WTC11 (cell line): Measurements from ENCODE around the gene PRKAA2. TPM values are rescaled to one million over a fixed set of nuclear protein-coding genes. Genes with fewer than 3 reads are reported as not detected.

Experiments used
- ATAC-seq: fragments of 200-7000 bp; cut with Tn5 transposase; 2 replicates; pipeline ENCODE4 v1.10.0; 2021; ENCODE audit warnings: mild to moderate bottlenecking, moderate library complexity
- CTCF ChIA-PET: fragments of 300-600 bp; sonication (Branson Sonifier 250); formaldehyde crosslinking; loops from one replicate; lab custom pipeline; 2021; ENCODE audit warnings: antibody characterized with exemption; lab: Charles Lee
- POLR2A ChIA-PET: fragments of 350-600 bp; sonication (Branson Sonifier 250); formaldehyde crosslinking; loops from one replicate; lab custom pipeline; 2021; ENCODE audit warnings: antibody characterized with exemption; lab: Charles Lee
- DNase-seq: peaks from one replicate; pipeline ENCODE4 v3.0.0; 2021; ENCODE audit warnings: low spot score
- H3K27ac Mint-ChIP-seq: 2 replicates; pipeline ENCODE4 v1.8.0; 2021; ENCODE audit warnings: mixed read lengths
- H3K27me3 Mint-ChIP-seq: 2 replicates; pipeline ENCODE4 v1.8.0; 2021; ENCODE audit warnings: low read depth, mild to moderate bottlenecking, moderate library complexity, mixed read lengths
- H3K36me3 Mint-ChIP-seq: 2 replicates; pipeline ENCODE4 v1.8.0; 2021; ENCODE audit warnings: mixed read lengths
- H3K4me1 Mint-ChIP-seq: 2 replicates; pipeline ENCODE4 v1.8.0; 2022; ENCODE audit warnings: mixed read lengths
- H3K4me3 Mint-ChIP-seq: 2 replicates; pipeline ENCODE4 v1.8.0; 2021; ENCODE audit warnings: mild to moderate bottlenecking, moderate library complexity, mixed read lengths
- H3K9me3 Mint-ChIP-seq: 2 replicates; pipeline ENCODE4 v1.8.0; 2021; ENCODE audit warnings: mixed read lengths
- ATF2 ChIP-seq: sonication (generic); formaldehyde crosslinking; IDR thresholded peaks from 2 replicates; pipeline ENCODE4 v1.8.1; 2022; ENCODE audit warnings: low read depth, missing genetic modification reagents, borderline replicate concordance
- CREM ChIP-seq: sonication (generic); formaldehyde crosslinking; IDR thresholded peaks from 2 replicates; pipeline ENCODE4 v1.8.1; 2022; ENCODE audit warnings: mild to moderate bottlenecking, missing genetic modification reagents, moderate library complexity
- ELF4 ChIP-seq: sonication (generic); formaldehyde crosslinking; IDR thresholded peaks from 2 replicates; pipeline ENCODE4 v1.8.1; 2022; ENCODE audit warnings: low read depth, mild to moderate bottlenecking, moderate library complexity, missing genetic modification reagents
- FOXJ3 ChIP-seq: sonication (generic); formaldehyde crosslinking; IDR thresholded peaks from 2 replicates; pipeline ENCODE4 v1.9.0; 2021; ENCODE audit warnings: missing genetic modification reagents, mild to moderate bottlenecking, borderline replicate concordance
- FOXP4 ChIP-seq: sonication (generic); formaldehyde crosslinking; IDR thresholded peaks from 2 replicates; pipeline ENCODE4 v1.8.0; 2022; ENCODE audit warnings: mild to moderate bottlenecking, missing genetic modification reagents
- GABPB1 ChIP-seq: sonication (generic); formaldehyde crosslinking; IDR thresholded peaks from 2 replicates; pipeline ENCODE4 v1.8.1; 2023; ENCODE audit warnings: mild to moderate bottlenecking, missing genetic modification reagents
- IRF1 ChIP-seq: sonication (generic); formaldehyde crosslinking; IDR thresholded peaks from 2 replicates; pipeline ENCODE4 v1.8.0; 2023; ENCODE audit warnings: missing genetic modification reagents
- MYBL2 ChIP-seq: sonication (generic); formaldehyde crosslinking; IDR thresholded peaks from 2 replicates; pipeline ENCODE4 v1.8.1; 2023; ENCODE audit warnings: mild to moderate bottlenecking, moderate library complexity, missing genetic modification reagents
- NFE2L1 ChIP-seq: sonication (generic); formaldehyde crosslinking; IDR thresholded peaks from 2 replicates; pipeline ENCODE4 v1.8.1; 2023; ENCODE audit warnings: missing genetic modification reagents
- SP1 ChIP-seq: sonication (generic); formaldehyde crosslinking; conservative IDR thresholded peaks from 2 replicates; pipeline ENCODE4 v1.8.1; 2022; ENCODE audit warnings: missing genetic modification reagents
- TEAD1 ChIP-seq: sonication (generic); formaldehyde crosslinking; IDR thresholded peaks from 2 replicates; pipeline ENCODE4 v1.8.0; 2022; ENCODE audit warnings: mild to moderate bottlenecking, missing genetic modification reagents
- TEAD4 ChIP-seq: sonication (generic); formaldehyde crosslinking; IDR thresholded peaks from 2 replicates; pipeline ENCODE4 v1.8.0; 2022; ENCODE audit warnings: mild to moderate bottlenecking, missing genetic modification reagents
- ZNF219 ChIP-seq: sonication (generic); formaldehyde crosslinking; IDR thresholded peaks from 2 replicates; pipeline ENCODE4 v1.8.0; 2023; ENCODE audit warnings: missing genetic modification reagents, mild to moderate bottlenecking, borderline replicate concordance
- ZNF232 ChIP-seq: sonication (generic); formaldehyde crosslinking; IDR thresholded peaks from 2 replicates; pipeline ENCODE4 v1.8.0; 2022; ENCODE audit warnings: mild to moderate bottlenecking, missing genetic modification reagents
- ZNF396 ChIP-seq: fragments of 250-450 bp; sonication (Bioruptor Pico); IDR thresholded peaks from 2 replicates; pipeline ENCODE4 v1.8.0; 2021; ENCODE audit warnings: mild to moderate bottlenecking, moderate library complexity, borderline replicate concordance
- ZNF423 ChIP-seq: fragments of 250-450 bp; sonication (Bioruptor Pico); IDR thresholded peaks from 2 replicates; pipeline ENCODE4 v2.1.2; 2022; ENCODE audit warnings: mild to moderate bottlenecking, moderate library complexity
- total RNA-seq: library from RNA; stranded (reverse); gene quantifications from 3 replicates; pipeline ENCODE4 v1.2.3, GENCODE V29; 2021
- TF ChIP-seq, protein P1 (sequence below): fragments of 250-450 bp; sonication (Bioruptor Pico); IDR thresholded peaks from 2 replicates; pipeline ENCODE4 v1.9.0; 2021; ENCODE audit warnings: mild to moderate bottlenecking, borderline replicate concordance
- TF ChIP-seq, protein P2 (sequence below): fragments of 250-450 bp; sonication (Bioruptor Pico); IDR thresholded peaks from 2 replicates; pipeline ENCODE4 v2.1.2; 2022; ENCODE audit warnings: mild to moderate bottlenecking, moderate library complexity
- TF ChIP-seq, protein P3 (sequence below): sonication (generic); formaldehyde crosslinking; IDR thresholded peaks from 2 replicates; pipeline ENCODE4 v1.8.1; 2023; ENCODE audit warnings: mild to moderate bottlenecking, missing genetic modification reagents, moderate library complexity
- TF ChIP-seq, protein P4 (sequence below): sonication (generic); formaldehyde crosslinking; IDR thresholded peaks from 2 replicates; pipeline ENCODE4 v1.8.1; 2022; ENCODE audit warnings: low read depth, mild to moderate bottlenecking, moderate library complexity, missing genetic modification reagents, borderline replicate concordance

PRKAA2 gene
- total RNA-seq, 1 experiment from 2014 or later, result 4.8 TPM

DNA sequence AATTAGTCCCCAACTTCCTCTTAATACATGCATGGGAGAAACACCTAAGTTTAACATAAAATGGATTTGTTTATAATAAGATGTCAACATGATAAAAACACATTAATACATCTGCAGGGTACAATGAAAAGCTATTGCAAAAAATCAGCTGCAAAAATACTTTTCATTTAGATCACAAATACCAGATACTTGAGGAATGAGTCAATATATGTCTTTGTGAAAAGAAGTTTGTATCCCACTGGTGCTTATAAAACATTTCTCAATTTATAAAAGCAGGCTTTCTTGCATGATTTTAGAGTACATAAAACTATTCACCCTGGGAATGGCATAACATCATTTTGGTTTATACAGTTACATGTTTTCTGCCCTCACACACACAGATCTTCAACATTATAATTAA is 18.6 kb upstream of the PRKAA2 start:
- H3K4me3 Mint-ChIP-seq, result no peak overlapping the region
- TF ChIP-seq ZNF219 (CRISPR knock-in tag), result no peak
- TF ChIP-seq FOXP4 (CRISPR knock-in tag), result no peak
- TF ChIP-seq MYBL2 (CRISPR knock-in tag), result no peak
- TF ChIP-seq, protein P1, sequence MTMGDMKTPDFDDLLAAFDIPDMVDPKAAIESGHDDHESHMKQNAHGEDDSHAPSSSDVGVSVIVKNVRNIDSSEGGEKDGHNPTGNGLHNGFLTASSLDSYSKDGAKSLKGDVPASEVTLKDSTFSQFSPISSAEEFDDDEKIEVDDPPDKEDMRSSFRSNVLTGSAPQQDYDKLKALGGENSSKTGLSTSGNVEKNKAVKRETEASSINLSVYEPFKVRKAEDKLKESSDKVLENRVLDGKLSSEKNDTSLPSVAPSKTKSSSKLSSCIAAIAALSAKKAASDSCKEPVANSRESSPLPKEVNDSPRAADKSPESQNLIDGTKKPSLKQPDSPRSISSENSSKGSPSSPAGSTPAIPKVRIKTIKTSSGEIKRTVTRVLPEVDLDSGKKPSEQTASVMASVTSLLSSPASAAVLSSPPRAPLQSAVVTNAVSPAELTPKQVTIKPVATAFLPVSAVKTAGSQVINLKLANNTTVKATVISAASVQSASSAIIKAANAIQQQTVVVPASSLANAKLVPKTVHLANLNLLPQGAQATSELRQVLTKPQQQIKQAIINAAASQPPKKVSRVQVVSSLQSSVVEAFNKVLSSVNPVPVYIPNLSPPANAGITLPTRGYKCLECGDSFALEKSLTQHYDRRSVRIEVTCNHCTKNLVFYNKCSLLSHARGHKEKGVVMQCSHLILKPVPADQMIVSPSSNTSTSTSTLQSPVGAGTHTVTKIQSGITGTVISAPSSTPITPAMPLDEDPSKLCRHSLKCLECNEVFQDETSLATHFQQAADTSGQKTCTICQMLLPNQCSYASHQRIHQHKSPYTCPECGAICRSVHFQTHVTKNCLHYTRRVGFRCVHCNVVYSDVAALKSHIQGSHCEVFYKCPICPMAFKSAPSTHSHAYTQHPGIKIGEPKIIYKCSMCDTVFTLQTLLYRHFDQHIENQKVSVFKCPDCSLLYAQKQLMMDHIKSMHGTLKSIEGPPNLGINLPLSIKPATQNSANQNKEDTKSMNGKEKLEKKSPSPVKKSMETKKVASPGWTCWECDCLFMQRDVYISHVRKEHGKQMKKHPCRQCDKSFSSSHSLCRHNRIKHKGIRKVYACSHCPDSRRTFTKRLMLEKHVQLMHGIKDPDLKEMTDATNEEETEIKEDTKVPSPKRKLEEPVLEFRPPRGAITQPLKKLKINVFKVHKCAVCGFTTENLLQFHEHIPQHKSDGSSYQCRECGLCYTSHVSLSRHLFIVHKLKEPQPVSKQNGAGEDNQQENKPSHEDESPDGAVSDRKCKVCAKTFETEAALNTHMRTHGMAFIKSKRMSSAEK (CRISPR knock-in tag), result no peak
- TF ChIP-seq, protein P2, sequence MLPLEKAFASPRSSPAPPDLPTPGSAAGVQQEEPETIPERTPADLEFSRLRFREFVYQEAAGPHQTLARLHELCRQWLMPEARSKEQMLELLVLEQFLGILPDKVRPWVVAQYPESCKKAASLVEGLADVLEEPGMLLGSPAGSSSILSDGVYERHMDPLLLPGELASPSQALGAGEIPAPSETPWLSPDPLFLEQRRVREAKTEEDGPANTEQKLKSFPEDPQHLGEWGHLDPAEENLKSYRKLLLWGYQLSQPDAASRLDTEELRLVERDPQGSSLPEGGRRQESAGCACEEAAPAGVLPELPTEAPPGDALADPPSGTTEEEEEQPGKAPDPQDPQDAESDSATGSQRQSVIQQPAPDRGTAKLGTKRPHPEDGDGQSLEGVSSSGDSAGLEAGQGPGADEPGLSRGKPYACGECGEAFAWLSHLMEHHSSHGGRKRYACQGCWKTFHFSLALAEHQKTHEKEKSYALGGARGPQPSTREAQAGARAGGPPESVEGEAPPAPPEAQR (CRISPR knock-in tag), result no peak
- TF ChIP-seq GABPB1 (CRISPR knock-in tag), result no peak
- TF ChIP-seq FOXJ3 (CRISPR knock-in tag), result no peak
- no peak for TF ChIP-seq ZNF232 (CRISPR knock-in tag)
- TF ChIP-seq, all 79 proteins: peak for 0
- CTCF ChIA-PET, result no interaction called here
- no peak for DNase-seq
- Mint-ChIP-seq H3K36me3 (no peaks in the 10 kb centered on the region; the same call in 1 of the 2 replicates), H3K9me3 (peaks cover 12% of the 10 kb centered on the region), H3K27ac (no peak overlapping the region), H3K27me3 (no peaks in the 10 kb centered on the region), H3K4me1 (peaks cover 24% of the 10 kb centered on the region)
- ATAC-seq, result no peak
- POLR2A ChIA-PET, result no interaction called here

GRCh38 chr1:56627019-56627635 is 18.0 kb upstream of the PRKAA2 start:
- no peak for DNase-seq
- no peaks in the 10 kb centered on the region; the same call in 1 of the 2 replicates for H3K36me3 Mint-ChIP-seq
- ChIA-PET POLR2A (no interaction called here), CTCF (no interaction called here)
- H3K9me3 Mint-ChIP-seq, result peaks cover 12% of the 10 kb centered on the region
- H3K27ac Mint-ChIP-seq, result no peak overlapping the region
- peaks cover 24% of the 10 kb centered on the region for H3K4me1 Mint-ChIP-seq
- no peaks in the 10 kb centered on the region for H3K27me3 Mint-ChIP-seq
- H3K4me3 Mint-ChIP-seq, result no peak overlapping the region
- ATAC-seq, result no peak
- TF ChIP-seq, protein P3, sequence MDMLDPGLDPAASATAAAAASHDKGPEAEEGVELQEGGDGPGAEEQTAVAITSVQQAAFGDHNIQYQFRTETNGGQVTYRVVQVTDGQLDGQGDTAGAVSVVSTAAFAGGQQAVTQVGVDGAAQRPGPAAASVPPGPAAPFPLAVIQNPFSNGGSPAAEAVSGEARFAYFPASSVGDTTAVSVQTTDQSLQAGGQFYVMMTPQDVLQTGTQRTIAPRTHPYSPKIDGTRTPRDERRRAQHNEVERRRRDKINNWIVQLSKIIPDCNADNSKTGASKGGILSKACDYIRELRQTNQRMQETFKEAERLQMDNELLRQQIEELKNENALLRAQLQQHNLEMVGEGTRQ (CRISPR knock-in tag), result no peak
- TF ChIP-seq IRF1 (CRISPR knock-in tag), result no peak
- no peak for TF ChIP-seq CREM (CRISPR knock-in tag)
- no peak for TF ChIP-seq ZNF396 (CRISPR knock-in tag)
- no peak for TF ChIP-seq TEAD4 (CRISPR knock-in tag)
- no peak for TF ChIP-seq ATF2 (CRISPR knock-in tag)
- TF ChIP-seq NFE2L1 (CRISPR knock-in tag), result no peak
- TF ChIP-seq TEAD1 (CRISPR knock-in tag), result no peak
- TF ChIP-seq, protein P4, sequence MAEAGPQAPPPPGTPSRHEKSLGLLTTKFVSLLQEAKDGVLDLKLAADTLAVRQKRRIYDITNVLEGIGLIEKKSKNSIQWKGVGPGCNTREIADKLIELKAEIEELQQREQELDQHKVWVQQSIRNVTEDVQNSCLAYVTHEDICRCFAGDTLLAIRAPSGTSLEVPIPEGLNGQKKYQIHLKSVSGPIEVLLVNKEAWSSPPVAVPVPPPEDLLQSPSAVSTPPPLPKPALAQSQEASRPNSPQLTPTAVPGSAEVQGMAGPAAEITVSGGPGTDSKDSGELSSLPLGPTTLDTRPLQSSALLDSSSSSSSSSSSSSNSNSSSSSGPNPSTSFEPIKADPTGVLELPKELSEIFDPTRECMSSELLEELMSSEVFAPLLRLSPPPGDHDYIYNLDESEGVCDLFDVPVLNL (CRISPR knock-in tag), result no peak
- TF ChIP-seq ELF4 (CRISPR knock-in tag), result no peak
- TF ChIP-seq ZNF423, result no peak
- no peak for TF ChIP-seq SP1
